Measurements from ENCODE around the gene LARP4B. TPM values are rescaled to one million over a fixed set of nuclear protein-coding genes. Genes with fewer than 3 reads are reported as not detected.

LARP4B gene
- total RNA-seq, 1 donor from 2014 or later: 101 TPM

GRCh38 chr10:821322-821721 is 110.2 kb downstream of the LARP4B start:
- peaks cover 78% of the 10 kb centered on the region for H4K20me1 ChIP-seq (ENCODE audit: insufficient read depth, low read length)
- peak; percentile 71 for DNase-seq (ENCODE audit: low read depth)
- H3K9me3 ChIP-seq (ENCODE audit: insufficient read depth, low read depth, low read length): no peaks in the 10 kb centered on the region
- H3K79me2 ChIP-seq (ENCODE audit: insufficient read depth, low read length): no peaks in the 10 kb centered on the region
- Mint-ChIP-seq H3K4me3 (ENCODE audit: unreplicated experiment) (peak overlapping the region; percentile 22), H3K36me3 (ENCODE audit: low read depth, unreplicated experiment) (peaks cover 42% of the 10 kb centered on the region), H3K27ac (ENCODE audit: unreplicated experiment) (peak overlapping the region; percentile 79), H3K4me1 (ENCODE audit: low read depth, unreplicated experiment) (peaks cover 38% of the 10 kb centered on the region), H3K27me3 (ENCODE audit: low read depth, unreplicated experiment) (no peaks in the 10 kb centered on the region), H3K9me3 (ENCODE audit: unreplicated experiment) (no peaks in the 10 kb centered on the region)
- peaks cover 23% of the 10 kb centered on the region for H3K4me1 ChIP-seq (ENCODE audit: insufficient read depth, low read length)
- H2AFZ ChIP-seq (ENCODE audit: low read depth, low read length): no peak overlapping the region
- no peak overlapping the region for H3K9ac ChIP-seq (ENCODE audit: low read length)
- TF ChIP-seq CTCF (IDR thresholded peaks at IDR 0.05; ENCODE audit: insufficient read depth, low read depth, low read length) (no peak), EZH2 (IDR thresholded peaks at IDR 0.05; ENCODE audit: insufficient read depth, low read length) (no peak)
- H3K27ac ChIP-seq (ENCODE audit: low read depth, low read length): no peak overlapping the region
- no peaks in the 10 kb centered on the region for H3K27me3 ChIP-seq (ENCODE audit: insufficient read depth, low read length)
- FAIRE-seq: no peak
- H3K4me2 ChIP-seq (ENCODE audit: low read length): no peak overlapping the region
- peaks cover 54% of the 10 kb centered on the region for H3K36me3 ChIP-seq (ENCODE audit: insufficient read depth, low read length)
- no peak overlapping the region for H3K4me3 ChIP-seq (ENCODE audit: insufficient read depth, low read depth, low read length)

- peak overlapping the region; percentile 54 for H3K27ac Mint-ChIP-seq (ENCODE audit: unreplicated experiment)
- peaks cover 52% of the 10 kb centered on the region for H3K36me3 Mint-ChIP-seq (ENCODE audit: low read depth, unreplicated experiment)
- TF ChIP-seq CTCF (IDR thresholded peaks at IDR 0.05; ENCODE audit: insufficient read depth, low read depth, low read length): no peak
- no peak for TF ChIP-seq EZH2 (IDR thresholded peaks at IDR 0.05; ENCODE audit: insufficient read depth, low read length)
- Histone ChIP-seq H3K79me2 (ENCODE audit: insufficient read depth, low read length) (peaks cover 6% of the 10 kb centered on the region), H3K27ac (ENCODE audit: low read depth, low read length) (peak overlapping the region; percentile 62), H3K27me3 (ENCODE audit: insufficient read depth, low read length) (no peaks in the 10 kb centered on the region), H2AFZ (ENCODE audit: low read depth, low read length) (no peak overlapping the region), H3K4me2 (ENCODE audit: low read length) (peak overlapping the region; percentile 27), H3K36me3 (ENCODE audit: insufficient read depth, low read length) (peaks cover 48% of the 10 kb centered on the region), H3K4me1 (ENCODE audit: insufficient read depth, low read length) (peaks cover 23% of the 10 kb centered on the region), H3K9ac (ENCODE audit: low read length) (no peak overlapping the region), H3K4me3 (ENCODE audit: insufficient read depth, low read depth, low read length) (no peak overlapping the region), H4K20me1 (ENCODE audit: insufficient read depth, low read length) (peaks cover 79% of the 10 kb centered on the region), H3K9me3 (ENCODE audit: insufficient read depth, low read depth, low read length) (no peaks in the 10 kb centered on the region)
- FAIRE-seq: no peak
- no peaks in the 10 kb centered on the region for H3K27me3 Mint-ChIP-seq (ENCODE audit: low read depth, unreplicated experiment)
- H3K4me1 Mint-ChIP-seq (ENCODE audit: low read depth, unreplicated experiment): peaks cover 38% of the 10 kb centered on the region
- no peaks in the 10 kb centered on the region for H3K9me3 Mint-ChIP-seq (ENCODE audit: unreplicated experiment)
- no peak overlapping the region for H3K4me3 Mint-ChIP-seq (ENCODE audit: unreplicated experiment)
- DNase-seq (ENCODE audit: low read depth): no peak
Measured at GRCh38 chr10:819816-820215, 111.7 kb downstream of the LARP4B start.

GRCh38 chr10:819326-819725 is 112.2 kb downstream of the LARP4B start:
- H3K9ac ChIP-seq (ENCODE audit: low read length): peak overlapping the region; percentile 16
- H3K36me3 Mint-ChIP-seq (ENCODE audit: low read depth, unreplicated experiment): peaks cover 54% of the 10 kb centered on the region
- H3K4me1 Mint-ChIP-seq (ENCODE audit: low read depth, unreplicated experiment): peaks cover 38% of the 10 kb centered on the region
- H2AFZ ChIP-seq (ENCODE audit: low read depth, low read length): no peak overlapping the region
- peaks cover 6% of the 10 kb centered on the region for H3K79me2 ChIP-seq (ENCODE audit: insufficient read depth, low read length)
- H3K9me3 ChIP-seq (ENCODE audit: insufficient read depth, low read depth, low read length): no peaks in the 10 kb centered on the region
- H3K27ac Mint-ChIP-seq (ENCODE audit: unreplicated experiment): peak overlapping the region; percentile 34
- FAIRE-seq (no peak), DNase-seq (ENCODE audit: low read depth) (peak; percentile 78)
- no peak overlapping the region for H3K4me3 Mint-ChIP-seq (ENCODE audit: unreplicated experiment)
- H3K4me2 ChIP-seq (ENCODE audit: low read length): peak overlapping the region; percentile 27
- no peak overlapping the region for H3K4me3 ChIP-seq (ENCODE audit: insufficient read depth, low read depth, low read length)
- peaks cover 79% of the 10 kb centered on the region for H4K20me1 ChIP-seq (ENCODE audit: insufficient read depth, low read length)
- H3K4me1 ChIP-seq (ENCODE audit: insufficient read depth, low read length): peaks cover 23% of the 10 kb centered on the region
- no peak for TF ChIP-seq EZH2 (IDR thresholded peaks at IDR 0.05; ENCODE audit: insufficient read depth, low read length)
- H3K27ac ChIP-seq (ENCODE audit: low read depth, low read length): peak overlapping the region; percentile 62
- H3K27me3 Mint-ChIP-seq (ENCODE audit: low read depth, unreplicated experiment): no peaks in the 10 kb centered on the region
- no peaks in the 10 kb centered on the region for H3K27me3 ChIP-seq (ENCODE audit: insufficient read depth, low read length)
- H3K9me3 Mint-ChIP-seq (ENCODE audit: unreplicated experiment): no peaks in the 10 kb centered on the region
- H3K36me3 ChIP-seq (ENCODE audit: insufficient read depth, low read length): peaks cover 52% of the 10 kb centered on the region

Data from astrocyte (in vitro differentiated cells and primary cell).